Muscle layer of duodenum (tissue), 2 donors: ENCODE results near the gene KRTAP9-6.
"Not testable (repeated sequence)": the region's sequence is repeated elsewhere in the genome, so short reads cannot be mapped to it uniquely, and the experiment has no call there.

Source experiments
- H3K27ac ChIP-seq: one replicate; pipeline ENCODE4 v1.7.0; 2013; ENCODE audit warnings: mild to moderate bottlenecking, low read length
- H3K27me3 ChIP-seq: one replicate; pipeline ENCODE4 v1.7.0; 2013; ENCODE audit warnings: low read depth, mild to moderate bottlenecking, control low read depth, low read length
- H3K36me3 ChIP-seq, 2 donors: one replicate each; pipeline ENCODE4 v1.7.0; 2013; ENCODE audit warnings: low read length in 2 of 2, control low read depth in 1 of 2, mild to moderate bottlenecking in 1 of 2; ENCODE audit not compliant: insufficient read depth in 2 of 2, control insufficient read depth in 1 of 2
- H3K4me1 ChIP-seq, 2 donors: one replicate each; pipeline ENCODE4 v1.7.0; 2013; ENCODE audit warnings: low read length in 2 of 2, mild to moderate bottlenecking in 2 of 2, control low read depth in 1 of 2, moderate library complexity in 1 of 2; ENCODE audit not compliant: insufficient read depth in 2 of 2, control insufficient read depth in 1 of 2
- H3K4me3 ChIP-seq, 2 donors: one replicate each; pipeline ENCODE4 v1.7.0; 2013; ENCODE audit warnings: low read length in 2 of 2, low read depth in 1 of 2, mild to moderate bottlenecking in 1 of 2
- H3K9me3 ChIP-seq, 2 donors: one replicate each; pipeline ENCODE4 v1.7.0; 2013; ENCODE audit warnings: low read length in 2 of 2, control low read depth in 1 of 2, mild to moderate bottlenecking in 1 of 2; ENCODE audit not compliant: control insufficient read depth in 1 of 2
- donor health status: healthy.

KRTAP9-6 gene

GRCh38 chr17:41249637-41250240 lies 15.4 kb upstream of the KRTAP9-6 start, which contains the start of gene KRTAP9-4:
KRTAP9-4 (plus strand) TSS chr17:41249687; CDS start chr17:41249721, 34 bp downstream.
- not testable (repeated sequence) for H3K27me3 ChIP-seq, H3K9me3 ChIP-seq, H3K4me1 ChIP-seq, H3K27ac ChIP-seq, H3K36me3 ChIP-seq, H3K4me3 ChIP-seq

- Histone ChIP-seq H3K27ac (no peak overlapping the region), H3K4me1 (no peaks in the 10 kb centered on the region), H3K27me3 (no peaks in the 10 kb centered on the region), H3K4me3 (no peak overlapping the region), H3K36me3 (no peaks in the 10 kb centered on the region), H3K9me3 (no peaks in the 10 kb centered on the region)
These were observed 13.9 kb upstream of the KRTAP9-6 start for GRCh38 chr17:41251261-41251660.

GRCh38 chr17:41254861-41255260 lies 10.3 kb upstream of the KRTAP9-6 start:
- H3K4me3 ChIP-seq = no peak overlapping the region
- peaks cover 3% of the 10 kb centered on the region for H3K27me3 ChIP-seq
- H3K36me3 ChIP-seq = no peaks in the 10 kb centered on the region
- H3K4me1 ChIP-seq = no peaks in the 10 kb centered on the region
- H3K27ac ChIP-seq = no peak overlapping the region
- no peaks in the 10 kb centered on the region for H3K9me3 ChIP-seq

GRCh38 chr17:41255381-41256290 lies 9.5 kb upstream of the KRTAP9-6 start, which contains the start of gene KRTAP9-9:
KRTAP9-9 (plus strand) TSS chr17:41255384.
- not testable (repeated sequence) for H3K4me3 ChIP-seq, H3K27me3 ChIP-seq, H3K36me3 ChIP-seq, H3K9me3 ChIP-seq, H3K4me1 ChIP-seq, H3K27ac ChIP-seq

GRCh38 chr17:41256291-41256685 lies 8.9 kb upstream of the KRTAP9-6 start:
- no peaks in the 10 kb centered on the region for H3K9me3 ChIP-seq
- no peaks in the 10 kb centered on the region for H3K4me1 ChIP-seq
- H3K27ac ChIP-seq = no peak overlapping the region
- H3K4me3 ChIP-seq = no peak overlapping the region
- H3K27me3 ChIP-seq = peaks cover 3% of the 10 kb centered on the region
- no peaks in the 10 kb centered on the region for H3K36me3 ChIP-seq

GRCh38 chr17:41258406-41258805 lies 6.8 kb upstream of the KRTAP9-6 start:
- no peak overlapping the region for H3K4me3 ChIP-seq
- no peaks in the 10 kb centered on the region for H3K36me3 ChIP-seq
- H3K27me3 ChIP-seq = peaks cover 3% of the 10 kb centered on the region
- H3K9me3 ChIP-seq = no peaks in the 10 kb centered on the region
- no peak overlapping the region for H3K27ac ChIP-seq
- H3K4me1 ChIP-seq = no peaks in the 10 kb centered on the region

GRCh38 chr17:41263212-41263611 lies 2.0 kb upstream of the KRTAP9-6 start:
- Histone ChIP-seq H3K9me3 (no peaks in the 10 kb centered on the region), H3K27ac (no peak overlapping the region), H3K4me3 (no peak overlapping the region), H3K27me3 (no peaks in the 10 kb centered on the region), H3K36me3 (no peaks in the 10 kb centered on the region), H3K4me1 (no peaks in the 10 kb centered on the region)

- Histone ChIP-seq H3K4me1 (no peaks in the 10 kb centered on the region), H3K9me3 (no peaks in the 10 kb centered on the region), H3K4me3 (no peak overlapping the region), H3K27ac (no peak overlapping the region), H3K27me3 (no peaks in the 10 kb centered on the region), H3K36me3 (no peaks in the 10 kb centered on the region)
These were observed 579 bp upstream of the KRTAP9-6 start for GRCh38 chr17:41264599-41264998.

GRCh38 chr17:41267711-41268110 lies 2.5 kb downstream of the KRTAP9-6 start:
- H3K4me3 ChIP-seq = no peak overlapping the region
- H3K9me3 ChIP-seq = no peaks in the 10 kb centered on the region
- no peaks in the 10 kb centered on the region for H3K36me3 ChIP-seq
- H3K27ac ChIP-seq = no peak overlapping the region
- no peaks in the 10 kb centered on the region for H3K4me1 ChIP-seq
- no peaks in the 10 kb centered on the region for H3K27me3 ChIP-seq

GRCh38 chr17:41271323-41271722 lies 6.1 kb downstream of the KRTAP9-6 start:
- not testable (repeated sequence) for H3K4me1 ChIP-seq, H3K9me3 ChIP-seq, H3K4me3 ChIP-seq, H3K36me3 ChIP-seq, H3K27ac ChIP-seq, H3K27me3 ChIP-seq

GRCh38 chr17:41271858-41272257 lies 6.7 kb downstream of the KRTAP9-6 start:
- no peaks in the 10 kb centered on the region for H3K9me3 ChIP-seq
- H3K27me3 ChIP-seq = no peaks in the 10 kb centered on the region
- no peaks in the 10 kb centered on the region for H3K4me1 ChIP-seq
- H3K4me3 ChIP-seq = no peak overlapping the region
- H3K27ac ChIP-seq = no peak overlapping the region
- no peaks in the 10 kb centered on the region for H3K36me3 ChIP-seq
